ENCODE data around the gene PLEKHN1.
A peak's percentile ranks its signal among the peaks of the same experiment; 100 is the strongest.

The PLEKHN1 gene

DNA sequence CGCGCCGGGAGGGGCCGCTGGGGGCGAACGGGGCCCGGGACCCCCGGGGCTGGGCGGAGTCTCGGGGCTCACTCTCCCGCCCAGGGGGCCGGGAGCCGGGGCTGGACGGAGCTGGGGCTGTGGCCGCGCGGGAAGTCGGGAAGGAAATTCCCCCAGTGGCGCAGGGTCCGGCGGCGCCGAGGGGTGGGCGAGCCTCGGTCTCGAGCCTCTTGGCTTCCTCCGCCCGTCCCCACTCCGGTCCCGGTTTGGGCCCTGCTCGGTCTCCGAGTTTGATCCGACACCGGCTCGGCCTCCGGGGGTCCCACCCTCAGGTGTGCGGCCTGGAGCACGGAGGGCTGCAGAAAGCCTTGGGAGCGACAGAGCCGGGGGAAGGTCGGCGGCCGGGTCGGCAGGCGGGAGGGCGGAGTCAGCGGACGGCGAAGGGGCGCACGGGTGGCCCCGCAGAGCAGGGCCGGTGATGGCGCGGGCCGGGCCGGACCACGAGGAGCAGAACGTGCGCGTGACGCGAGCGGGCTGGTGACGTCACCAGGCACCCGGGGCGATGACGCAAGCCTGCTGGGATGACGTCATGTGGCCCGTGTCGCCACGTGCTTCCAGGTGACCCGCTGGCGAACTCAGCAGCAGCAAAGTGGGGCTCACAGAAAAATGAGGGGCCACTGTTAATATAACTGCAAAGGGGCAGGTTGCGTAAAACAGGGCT lies 34.2 kb downstream of the PLEKHN1 start (continued):
- TF ChIP-seq ZNF394 (tag by site-specific recombination; IDR thresholded peaks at IDR 0.05; ENCODE audit: borderline replicate concordance) (peak; percentile 77; the same call in 1 of the 2 replicates), KLF7 (tag by site-specific recombination; IDR thresholded peaks at IDR 0.05; ENCODE audit: borderline replicate concordance) (peak; percentile 24; the same call in 1 of the 2 replicates), ZNF24 (tag by site-specific recombination; IDR thresholded peaks at IDR 0.05) (peak; percentile 77), REPIN1 (tag by site-specific recombination; IDR thresholded peaks at IDR 0.05; ENCODE audit: low read depth) (peak; percentile 69; the same call in 1 of the 2 replicates), ZNF596 (tag by site-specific recombination; IDR thresholded peaks at IDR 0.05) (peak; percentile 68), MYNN (tag by site-specific recombination; IDR thresholded peaks at IDR 0.05; ENCODE audit: borderline replicate concordance) (peak; percentile 76; the same call in 1 of the 2 replicates), ZNF654 (tag by site-specific recombination; IDR thresholded peaks at IDR 0.05; ENCODE audit: low read depth) (no peak), KLF10 (tag by site-specific recombination; IDR thresholded peaks at IDR 0.05) (peak; percentile 94), YY2 (tag by site-specific recombination; IDR thresholded peaks at IDR 0.05) (peak; percentile 90), KLF16 (tag by site-specific recombination; IDR thresholded peaks at IDR 0.05) (peak; percentile 94), ZNF266 (tag by site-specific recombination; IDR thresholded peaks at IDR 0.05; ENCODE audit: low read depth) (no peak), OVOL3 (tag by site-specific recombination; IDR thresholded peaks at IDR 0.05) (peak; percentile 53; the same call in 1 of the 2 replicates), ZNF214 (tag by site-specific recombination; IDR thresholded peaks at IDR 0.05; ENCODE audit: borderline replicate concordance) (no peak), ZNF274 (IDR thresholded peaks at IDR 0.05; ENCODE audit: low read length) (no peak), ZNF274 (tag by site-specific recombination; IDR thresholded peaks at IDR 0.05; ENCODE audit: borderline replicate concordance) (no peak), ZNF555 (tag by site-specific recombination; conservative IDR thresholded peaks at IDR 0.05) (no peak), ZNF292 (tag by site-specific recombination; IDR thresholded peaks at IDR 0.05; ENCODE audit: borderline replicate concordance, low read depth) (no peak), ZNF837 (tag by site-specific recombination; IDR thresholded peaks at IDR 0.05) (peak; percentile 27; the same call in 1 of the 2 replicates), ZNF16 (tag by site-specific recombination; IDR thresholded peaks at IDR 0.05; ENCODE audit: low read depth) (no peak), ZNF354C (tag by site-specific recombination; IDR thresholded peaks at IDR 0.05; ENCODE audit: borderline replicate concordance, low read depth) (0 out of 2 replicates have a peak, but pooled peaks have one; percentile 7), ZXDB (tag by site-specific recombination; IDR thresholded peaks at IDR 0.05) (peak; percentile 99), ZNF37A (tag by site-specific recombination; IDR thresholded peaks at IDR 0.05) (no peak; the same call in 1 of the 2 replicates), ZNF677 (tag by site-specific recombination; IDR thresholded peaks at IDR 0.05) (0 out of 2 replicates have a peak, but pooled peaks have one; percentile 35), ZNF239 (tag by site-specific recombination; IDR thresholded peaks at IDR 0.05) (0 out of 2 replicates have a peak, but pooled peaks have one; percentile 69)
- TF ChIP-seq, protein P1, sequence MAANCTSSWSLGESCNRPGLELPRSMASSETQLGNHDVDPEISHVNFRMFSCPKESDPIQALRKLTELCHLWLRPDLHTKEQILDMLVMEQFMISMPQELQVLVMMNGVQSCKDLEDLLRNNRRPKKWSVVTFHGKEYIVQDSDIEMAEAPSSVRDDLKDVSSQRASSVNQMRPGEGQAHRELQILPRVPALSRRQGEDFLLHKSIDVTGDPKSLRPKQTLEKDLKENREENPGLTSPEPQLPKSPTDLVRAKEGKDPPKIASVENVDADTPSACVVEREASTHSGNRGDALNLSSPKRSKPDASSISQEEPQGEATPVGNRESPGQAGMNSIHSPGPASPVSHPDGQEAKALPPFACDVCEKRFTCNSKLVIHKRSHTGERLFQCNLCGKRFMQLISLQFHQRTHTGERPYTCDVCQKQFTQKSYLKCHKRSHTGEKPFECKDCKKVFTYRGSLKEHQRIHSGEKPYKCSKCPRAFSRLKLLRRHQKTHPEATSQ (tag by site-specific recombination; IDR thresholded peaks at IDR 0.05) = peak; percentile 98
- TF ChIP-seq, protein P2, sequence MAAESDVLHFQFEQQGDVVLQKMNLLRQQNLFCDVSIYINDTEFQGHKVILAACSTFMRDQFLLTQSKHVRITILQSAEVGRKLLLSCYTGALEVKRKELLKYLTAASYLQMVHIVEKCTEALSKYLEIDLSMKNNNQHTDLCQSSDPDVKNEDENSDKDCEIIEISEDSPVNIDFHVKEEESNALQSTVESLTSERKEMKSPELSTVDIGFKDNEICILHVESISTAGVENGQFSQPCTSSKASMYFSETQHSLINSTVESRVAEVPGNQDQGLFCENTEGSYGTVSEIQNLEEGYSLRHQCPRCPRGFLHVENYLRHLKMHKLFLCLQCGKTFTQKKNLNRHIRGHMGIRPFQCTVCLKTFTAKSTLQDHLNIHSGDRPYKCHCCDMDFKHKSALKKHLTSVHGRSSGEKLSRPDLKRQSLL (tag by site-specific recombination; IDR thresholded peaks at IDR 0.05) = peak; percentile 64
- TF ChIP-seq, protein P3, sequence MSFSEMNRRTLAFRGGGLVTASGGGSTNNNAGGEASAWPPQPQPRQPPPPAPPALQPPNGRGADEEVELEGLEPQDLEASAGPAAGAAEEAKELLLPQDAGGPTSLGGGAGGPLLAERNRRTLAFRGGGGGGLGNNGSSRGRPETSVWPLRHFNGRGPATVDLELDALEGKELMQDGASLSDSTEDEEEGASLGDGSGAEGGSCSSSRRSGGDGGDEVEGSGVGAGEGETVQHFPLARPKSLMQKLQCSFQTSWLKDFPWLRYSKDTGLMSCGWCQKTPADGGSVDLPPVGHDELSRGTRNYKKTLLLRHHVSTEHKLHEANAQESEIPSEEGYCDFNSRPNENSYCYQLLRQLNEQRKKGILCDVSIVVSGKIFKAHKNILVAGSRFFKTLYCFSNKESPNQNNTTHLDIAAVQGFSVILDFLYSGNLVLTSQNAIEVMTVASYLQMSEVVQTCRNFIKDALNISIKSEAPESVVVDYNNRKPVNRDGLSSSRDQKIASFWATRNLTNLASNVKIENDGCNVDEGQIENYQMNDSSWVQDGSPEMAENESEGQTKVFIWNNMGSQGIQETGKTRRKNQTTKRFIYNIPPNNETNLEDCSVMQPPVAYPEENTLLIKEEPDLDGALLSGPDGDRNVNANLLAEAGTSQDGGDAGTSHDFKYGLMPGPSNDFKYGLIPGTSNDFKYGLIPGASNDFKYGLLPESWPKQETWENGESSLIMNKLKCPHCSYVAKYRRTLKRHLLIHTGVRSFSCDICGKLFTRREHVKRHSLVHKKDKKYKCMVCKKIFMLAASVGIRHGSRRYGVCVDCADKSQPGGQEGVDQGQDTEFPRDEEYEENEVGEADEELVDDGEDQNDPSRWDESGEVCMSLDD (tag by site-specific recombination; IDR thresholded peaks at IDR 0.05) = peak; percentile 98
- TF ChIP-seq, protein P4, sequence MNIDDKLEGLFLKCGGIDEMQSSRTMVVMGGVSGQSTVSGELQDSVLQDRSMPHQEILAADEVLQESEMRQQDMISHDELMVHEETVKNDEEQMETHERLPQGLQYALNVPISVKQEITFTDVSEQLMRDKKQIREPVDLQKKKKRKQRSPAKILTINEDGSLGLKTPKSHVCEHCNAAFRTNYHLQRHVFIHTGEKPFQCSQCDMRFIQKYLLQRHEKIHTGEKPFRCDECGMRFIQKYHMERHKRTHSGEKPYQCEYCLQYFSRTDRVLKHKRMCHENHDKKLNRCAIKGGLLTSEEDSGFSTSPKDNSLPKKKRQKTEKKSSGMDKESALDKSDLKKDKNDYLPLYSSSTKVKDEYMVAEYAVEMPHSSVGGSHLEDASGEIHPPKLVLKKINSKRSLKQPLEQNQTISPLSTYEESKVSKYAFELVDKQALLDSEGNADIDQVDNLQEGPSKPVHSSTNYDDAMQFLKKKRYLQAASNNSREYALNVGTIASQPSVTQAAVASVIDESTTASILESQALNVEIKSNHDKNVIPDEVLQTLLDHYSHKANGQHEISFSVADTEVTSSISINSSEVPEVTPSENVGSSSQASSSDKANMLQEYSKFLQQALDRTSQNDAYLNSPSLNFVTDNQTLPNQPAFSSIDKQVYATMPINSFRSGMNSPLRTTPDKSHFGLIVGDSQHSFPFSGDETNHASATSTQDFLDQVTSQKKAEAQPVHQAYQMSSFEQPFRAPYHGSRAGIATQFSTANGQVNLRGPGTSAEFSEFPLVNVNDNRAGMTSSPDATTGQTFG (tag by site-specific recombination; IDR thresholded peaks at IDR 0.05; ENCODE audit: borderline replicate concordance) = peak; percentile 77; the same call in 1 of the 2 replicates
- TF ChIP-seq, protein P5, sequence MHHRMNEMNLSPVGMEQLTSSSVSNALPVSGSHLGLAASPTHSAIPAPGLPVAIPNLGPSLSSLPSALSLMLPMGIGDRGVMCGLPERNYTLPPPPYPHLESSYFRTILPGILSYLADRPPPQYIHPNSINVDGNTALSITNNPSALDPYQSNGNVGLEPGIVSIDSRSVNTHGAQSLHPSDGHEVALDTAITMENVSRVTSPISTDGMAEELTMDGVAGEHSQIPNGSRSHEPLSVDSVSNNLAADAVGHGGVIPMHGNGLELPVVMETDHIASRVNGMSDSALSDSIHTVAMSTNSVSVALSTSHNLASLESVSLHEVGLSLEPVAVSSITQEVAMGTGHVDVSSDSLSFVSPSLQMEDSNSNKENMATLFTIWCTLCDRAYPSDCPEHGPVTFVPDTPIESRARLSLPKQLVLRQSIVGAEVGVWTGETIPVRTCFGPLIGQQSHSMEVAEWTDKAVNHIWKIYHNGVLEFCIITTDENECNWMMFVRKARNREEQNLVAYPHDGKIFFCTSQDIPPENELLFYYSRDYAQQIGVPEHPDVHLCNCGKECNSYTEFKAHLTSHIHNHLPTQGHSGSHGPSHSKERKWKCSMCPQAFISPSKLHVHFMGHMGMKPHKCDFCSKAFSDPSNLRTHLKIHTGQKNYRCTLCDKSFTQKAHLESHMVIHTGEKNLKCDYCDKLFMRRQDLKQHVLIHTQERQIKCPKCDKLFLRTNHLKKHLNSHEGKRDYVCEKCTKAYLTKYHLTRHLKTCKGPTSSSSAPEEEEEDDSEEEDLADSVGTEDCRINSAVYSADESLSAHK (tag by site-specific recombination; IDR thresholded peaks at IDR 0.05) = peak; percentile 83

Measured in HEK293 (cell line).